GM19468 (cell line): Measurements from ENCODE around the gene APCDD1.

Source experiments
- ATAC-seq: cut with Tn5 transposase; IDR thresholded peaks from one replicate; pipeline ENCODE4 v1.9.1; 2021; ENCODE audit warnings: mild to moderate bottlenecking, moderate library complexity, moderate number of reproducible peaks; ENCODE audit not compliant: unreplicated experiment; ENCODE audit errors: extremely low read depth

APCDD1 gene

GRCh38 chr18:10453806-10454680 lies at the start of gene APCDD1:
Gene APCDD1, plus strand, starts transcription at chr18:10454635. Its CDS starts 347 bp downstream, at chr18:10454982.
- no peak for ATAC-seq

- ATAC-seq = no peak
These were observed 49.4 kb upstream of the APCDD1 start for GRCh38 chr18:10405014-10405493.

- ATAC-seq = no peak
These were observed 48.4 kb upstream of the APCDD1 start for GRCh38 chr18:10405816-10406663.

- no peak for ATAC-seq
These were observed 46.3 kb upstream of the APCDD1 start for GRCh38 chr18:10408131-10408530.

- ATAC-seq = no peak
These were observed 45.4 kb upstream of the APCDD1 start for GRCh38 chr18:10409041-10409440.

- ATAC-seq = no peak
These were observed 43.7 kb upstream of the APCDD1 start for GRCh38 chr18:10410472-10411308.

- no peak for ATAC-seq
These were observed 41.5 kb upstream of the APCDD1 start for GRCh38 chr18:10412933-10413332.

- ATAC-seq = no peak
These were observed 40.7 kb upstream of the APCDD1 start for GRCh38 chr18:10413722-10414121.

- ATAC-seq = no peak
These were observed 40.1 kb upstream of the APCDD1 start for GRCh38 chr18:10414293-10414842.

- ATAC-seq = no peak
These were observed 38.4 kb upstream of the APCDD1 start for GRCh38 chr18:10416065-10416464.

- ATAC-seq = no peak
These were observed 37.2 kb upstream of the APCDD1 start for GRCh38 chr18:10417191-10417590.

- ATAC-seq = no peak
These were observed 36.8 kb upstream of the APCDD1 start for GRCh38 chr18:10417664-10418063.

- no peak for ATAC-seq
These were observed 35.6 kb upstream of the APCDD1 start for GRCh38 chr18:10418836-10419235.

GRCh38 chr18:10419420-10420103 lies 34.9 kb upstream of the APCDD1 start:
- no peak for ATAC-seq

GRCh38 chr18:10420561-10421352 lies 33.7 kb upstream of the APCDD1 start:
- no peak for ATAC-seq

GRCh38 chr18:10421859-10422258 lies 32.6 kb upstream of the APCDD1 start:
- ATAC-seq = no peak

- no peak for ATAC-seq
These were observed 31.7 kb upstream of the APCDD1 start for GRCh38 chr18:10422731-10423130.

GRCh38 chr18:10424585-10425307 lies 29.7 kb upstream of the APCDD1 start:
- ATAC-seq = no peak
